ENCODE data around the gene MEGF11.

MEGF11 gene

GRCh38 chr15:66236806-66237375 is 16.7 kb downstream of the MEGF11 start:
- Histone ChIP-seq H3K4me3 (ENCODE audit: low read depth, low read length) (no peak overlapping the region), H3K9me3 (ENCODE audit: control insufficient read depth, insufficient read depth, low read depth, low read length) (no peaks in the 10 kb centered on the region), H3K4me1 (ENCODE audit: control insufficient read depth, insufficient read depth, low read length) (no peaks in the 10 kb centered on the region), H3K36me3 (ENCODE audit: control insufficient read depth in 2 of 2, insufficient read depth in 1 of 2, low read length in 2 of 2) (no peaks in the 10 kb centered on the region), H3K27ac (ENCODE audit: extremely low read depth, low read depth, low read length) (no peak overlapping the region)
- TF ChIP-seq ZNF518A (tag by site-specific recombination; conservative IDR thresholded peaks at IDR 0.05; ENCODE audit: low read depth) (no peak), PRDM1 (tag by site-specific recombination; IDR thresholded peaks at IDR 0.05) (no peak), ZNF48 (tag by site-specific recombination; IDR thresholded peaks at IDR 0.05) (no peak), ZNF341 (tag by site-specific recombination; IDR thresholded peaks at IDR 0.05; ENCODE audit: low read depth) (no peak), ZNF776 (tag by site-specific recombination; IDR thresholded peaks at IDR 0.05; ENCODE audit: borderline replicate concordance) (no peak), ZNF16 (tag by site-specific recombination; IDR thresholded peaks at IDR 0.05; ENCODE audit: low read depth) (no peak), ZNF202 (tag by site-specific recombination; IDR thresholded peaks at IDR 0.05; ENCODE audit: borderline replicate concordance) (no peak), ZNF157 (tag by site-specific recombination; IDR thresholded peaks at IDR 0.05) (no peak), KLF10 (tag by site-specific recombination; IDR thresholded peaks at IDR 0.05) (no peak), ZNF747 (tag by site-specific recombination; IDR thresholded peaks at IDR 0.05) (no peak), SALL2 (tag by site-specific recombination; IDR thresholded peaks at IDR 0.05; ENCODE audit: borderline replicate concordance) (no peak), PRDM10 (tag by site-specific recombination; IDR thresholded peaks at IDR 0.05) (no peak), HOXD13 (CRISPR knock-in tag; IDR thresholded peaks at IDR 0.05; ENCODE audit: borderline replicate concordance) (no peak), ZNF530 (tag by site-specific recombination; IDR thresholded peaks at IDR 0.05; ENCODE audit: low read depth) (no peak), ZNF768 (tag by site-specific recombination; IDR thresholded peaks at IDR 0.05) (no peak)
- CTCF ChIA-PET = interaction anchor here (0.6 to 0.9 kb wide), 2 partner anchors 15 to 77 kb away, joined by 3 read pairs; no protein-coding TSS in a partner anchor
- POLR2A ChIA-PET = no interaction called here

- ChIA-PET CTCF (no interaction called here), POLR2A (no interaction called here)
- H3K4me1 ChIP-seq (ENCODE audit: control insufficient read depth, insufficient read depth, low read length) = no peaks in the 10 kb centered on the region
- no peaks in the 10 kb centered on the region for H3K9me3 ChIP-seq (ENCODE audit: control insufficient read depth, insufficient read depth, low read depth, low read length)
- no peaks in the 10 kb centered on the region for H3K36me3 ChIP-seq (ENCODE audit: control insufficient read depth in 2 of 2, insufficient read depth in 1 of 2, low read length in 2 of 2)
- no peak overlapping the region for H3K4me3 ChIP-seq (ENCODE audit: low read depth, low read length)
- H3K27ac ChIP-seq (ENCODE audit: extremely low read depth, low read depth, low read length) = no peak overlapping the region
- TF ChIP-seq SP2 (tag by site-specific recombination; IDR thresholded peaks at IDR 0.05) (no peak), ZNF248 (tag by site-specific recombination; IDR thresholded peaks at IDR 0.05) (no peak), REST (tag by site-specific recombination; IDR thresholded peaks at IDR 0.05) (no peak), ZFHX2 (tag by site-specific recombination; conservative IDR thresholded peaks at IDR 0.05) (no peak), ZBTB6 (tag by site-specific recombination; IDR thresholded peaks at IDR 0.05) (no peak)
- TF ChIP-seq, protein P1, sequence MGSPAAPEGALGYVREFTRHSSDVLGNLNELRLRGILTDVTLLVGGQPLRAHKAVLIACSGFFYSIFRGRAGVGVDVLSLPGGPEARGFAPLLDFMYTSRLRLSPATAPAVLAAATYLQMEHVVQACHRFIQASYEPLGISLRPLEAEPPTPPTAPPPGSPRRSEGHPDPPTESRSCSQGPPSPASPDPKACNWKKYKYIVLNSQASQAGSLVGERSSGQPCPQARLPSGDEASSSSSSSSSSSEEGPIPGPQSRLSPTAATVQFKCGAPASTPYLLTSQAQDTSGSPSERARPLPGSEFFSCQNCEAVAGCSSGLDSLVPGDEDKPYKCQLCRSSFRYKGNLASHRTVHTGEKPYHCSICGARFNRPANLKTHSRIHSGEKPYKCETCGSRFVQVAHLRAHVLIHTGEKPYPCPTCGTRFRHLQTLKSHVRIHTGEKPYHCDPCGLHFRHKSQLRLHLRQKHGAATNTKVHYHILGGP (tag by site-specific recombination; IDR thresholded peaks at IDR 0.05) = no peak
Measured at GRCh38 chr15:66235866-66236265, 17.7 kb downstream of the MEGF11 start.
